ENCODE measurements around the gene ZNF710. TPM values are rescaled to one million over a fixed set of nuclear protein-coding genes. Genes with fewer than 3 reads are reported as not detected.

ZNF710 gene
- total and polyA plus RNA-seq, 2 of the 13 experiments (the other 11 are each of a cell fraction or from before 2014, with no cell fraction given): 4.7 to 20.6 TPM

DNA sequence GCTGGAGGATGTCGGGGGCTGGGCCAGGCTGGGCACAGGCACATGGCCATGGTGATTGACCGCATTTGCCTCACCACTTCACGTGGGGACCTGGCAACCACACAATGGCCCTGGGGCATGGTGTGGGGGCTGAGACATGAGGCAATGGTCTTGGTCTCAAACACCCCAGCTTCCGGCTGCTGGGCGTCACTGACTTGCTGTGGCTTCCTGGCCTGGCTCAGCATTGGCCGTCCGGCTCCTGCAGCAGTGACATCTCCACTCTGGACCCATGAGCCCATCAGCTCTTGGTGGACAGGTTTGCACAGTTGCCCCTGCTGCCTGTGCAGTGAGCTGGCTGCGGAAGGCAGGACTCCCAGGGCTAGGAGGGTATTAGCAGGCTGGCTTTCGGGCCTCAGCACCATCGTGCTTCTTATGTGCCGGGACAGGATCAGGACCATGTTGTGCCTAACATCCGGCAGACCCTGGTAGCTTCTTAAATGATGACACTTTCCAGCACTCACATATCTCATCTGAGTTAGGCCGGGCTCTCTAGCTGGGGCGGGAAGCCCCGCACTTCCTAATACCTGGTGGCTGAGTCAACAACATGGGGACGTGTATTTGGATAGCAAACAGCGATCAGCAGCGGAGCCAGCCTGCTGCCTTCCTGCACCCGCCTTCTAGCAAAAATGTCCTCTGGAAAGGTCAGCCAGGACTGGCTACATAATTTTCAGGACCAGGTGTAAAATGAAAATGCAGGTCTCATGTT lies 34.1 kb downstream of the ZNF710 start (continued):
- TF ChIP-seq MTERF4 (CRISPR knock-in tag; IDR thresholded peaks at IDR 0.05): no peak
- TF ChIP-seq MLLT10 (CRISPR knock-in tag; IDR thresholded peaks at IDR 0.05): no peak
- TF ChIP-seq SOX13 (IDR thresholded peaks at IDR 0.05): no peak
- TF ChIP-seq SOX13 (CRISPR knock-in tag; conservative IDR thresholded peaks at IDR 0.05 in 1 of 2, IDR thresholded peaks at IDR 0.05 in 1 of 2): peak in 1 of 2 experiments; percentile 41; a peak in 1 of 4 replicates
- peak; percentile 83 for TF ChIP-seq FOXA3 (CRISPR knock-in tag; IDR thresholded peaks at IDR 0.05)
- no peak for TF ChIP-seq KDM6A (CRISPR knock-in tag; IDR thresholded peaks at IDR 0.05; ENCODE audit: low read depth)
- TF ChIP-seq ZXDC (CRISPR knock-in tag; IDR thresholded peaks at IDR 0.05): peak; percentile 96
- peak; percentile 64 for TF ChIP-seq NCOA2 (CRISPR knock-in tag; IDR thresholded peaks at IDR 0.05)
- peak; percentile 37; the same call in 1 of the 2 replicates for TF ChIP-seq ZNF746 (CRISPR knock-in tag; IDR thresholded peaks at IDR 0.05)
- no peak for TF ChIP-seq FOXA1 (IDR thresholded peaks at IDR 0.05)
- peak; percentile 93 for TF ChIP-seq FOXA1 (CRISPR knock-in tag; IDR thresholded peaks at IDR 0.05)
- TF ChIP-seq, protein P1, sequence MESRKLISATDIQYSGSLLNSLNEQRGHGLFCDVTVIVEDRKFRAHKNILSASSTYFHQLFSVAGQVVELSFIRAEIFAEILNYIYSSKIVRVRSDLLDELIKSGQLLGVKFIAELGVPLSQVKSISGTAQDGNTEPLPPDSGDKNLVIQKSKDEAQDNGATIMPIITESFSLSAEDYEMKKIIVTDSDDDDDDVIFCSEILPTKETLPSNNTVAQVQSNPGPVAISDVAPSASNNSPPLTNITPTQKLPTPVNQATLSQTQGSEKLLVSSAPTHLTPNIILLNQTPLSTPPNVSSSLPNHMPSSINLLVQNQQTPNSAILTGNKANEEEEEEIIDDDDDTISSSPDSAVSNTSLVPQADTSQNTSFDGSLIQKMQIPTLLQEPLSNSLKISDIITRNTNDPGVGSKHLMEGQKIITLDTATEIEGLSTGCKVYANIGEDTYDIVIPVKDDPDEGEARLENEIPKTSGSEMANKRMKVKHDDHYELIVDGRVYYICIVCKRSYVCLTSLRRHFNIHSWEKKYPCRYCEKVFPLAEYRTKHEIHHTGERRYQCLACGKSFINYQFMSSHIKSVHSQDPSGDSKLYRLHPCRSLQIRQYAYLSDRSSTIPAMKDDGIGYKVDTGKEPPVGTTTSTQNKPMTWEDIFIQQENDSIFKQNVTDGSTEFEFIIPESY (CRISPR knock-in tag; IDR thresholded peaks at IDR 0.05): peak; percentile 47; the same call in 1 of the 2 replicates
- TF ChIP-seq ZMYM2 (CRISPR knock-in tag; IDR thresholded peaks at IDR 0.05): peak; percentile 55; the same call in 1 of the 2 replicates
- no peak for TF ChIP-seq ZNF75D (CRISPR knock-in tag; IDR thresholded peaks at IDR 0.05; ENCODE audit: borderline replicate concordance)
- no peak for TF ChIP-seq NRL (CRISPR knock-in tag; IDR thresholded peaks at IDR 0.05; ENCODE audit: borderline replicate concordance)
- no peak for TF ChIP-seq ZFP90 (CRISPR knock-in tag; IDR thresholded peaks at IDR 0.05; ENCODE audit: borderline replicate concordance)
- peak; percentile 36; the same call in 1 of the 2 replicates for TF ChIP-seq ZNF598 (CRISPR knock-in tag; IDR thresholded peaks at IDR 0.05; ENCODE audit: borderline replicate concordance)
- no peak for TF ChIP-seq ZNF354B (CRISPR knock-in tag; IDR thresholded peaks at IDR 0.05)
- TF ChIP-seq ZBTB42 (CRISPR knock-in tag; IDR thresholded peaks at IDR 0.05): no peak
- no peak for TF ChIP-seq PAX8 (CRISPR knock-in tag; IDR thresholded peaks at IDR 0.05; ENCODE audit: borderline replicate concordance)
- TF ChIP-seq, protein P2, sequence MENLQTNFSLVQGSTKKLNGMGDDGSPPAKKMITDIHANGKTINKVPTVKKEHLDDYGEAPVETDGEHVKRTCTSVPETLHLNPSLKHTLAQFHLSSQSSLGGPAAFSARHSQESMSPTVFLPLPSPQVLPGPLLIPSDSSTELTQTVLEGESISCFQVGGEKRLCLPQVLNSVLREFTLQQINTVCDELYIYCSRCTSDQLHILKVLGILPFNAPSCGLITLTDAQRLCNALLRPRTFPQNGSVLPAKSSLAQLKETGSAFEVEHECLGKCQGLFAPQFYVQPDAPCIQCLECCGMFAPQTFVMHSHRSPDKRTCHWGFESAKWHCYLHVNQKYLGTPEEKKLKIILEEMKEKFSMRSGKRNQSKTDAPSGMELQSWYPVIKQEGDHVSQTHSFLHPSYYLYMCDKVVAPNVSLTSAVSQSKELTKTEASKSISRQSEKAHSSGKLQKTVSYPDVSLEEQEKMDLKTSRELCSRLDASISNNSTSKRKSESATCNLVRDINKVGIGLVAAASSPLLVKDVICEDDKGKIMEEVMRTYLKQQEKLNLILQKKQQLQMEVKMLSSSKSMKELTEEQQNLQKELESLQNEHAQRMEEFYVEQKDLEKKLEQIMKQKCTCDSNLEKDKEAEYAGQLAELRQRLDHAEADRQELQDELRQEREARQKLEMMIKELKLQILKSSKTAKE (CRISPR knock-in tag; IDR thresholded peaks at IDR 0.05; ENCODE audit: borderline replicate concordance): peak; percentile 62; the same call in 1 of the 2 replicates
- no peak for TF ChIP-seq ZNF460 (CRISPR knock-in tag; IDR thresholded peaks at IDR 0.05; ENCODE audit: borderline replicate concordance)

Data from HepG2 (cell line).